ENCODE measurements around the gene SKA2. TPM values are rescaled to one million over a fixed set of nuclear protein-coding genes. Genes with fewer than 3 reads are reported as not detected.
"Not testable (repeated sequence)": the region's sequence is repeated elsewhere in the genome, so short reads cannot be mapped to it uniquely, and the experiment has no call there.

Gene SKA2
- total RNA-seq, 1 experiment from 2014 or later = 91.9 TPM

DNA sequence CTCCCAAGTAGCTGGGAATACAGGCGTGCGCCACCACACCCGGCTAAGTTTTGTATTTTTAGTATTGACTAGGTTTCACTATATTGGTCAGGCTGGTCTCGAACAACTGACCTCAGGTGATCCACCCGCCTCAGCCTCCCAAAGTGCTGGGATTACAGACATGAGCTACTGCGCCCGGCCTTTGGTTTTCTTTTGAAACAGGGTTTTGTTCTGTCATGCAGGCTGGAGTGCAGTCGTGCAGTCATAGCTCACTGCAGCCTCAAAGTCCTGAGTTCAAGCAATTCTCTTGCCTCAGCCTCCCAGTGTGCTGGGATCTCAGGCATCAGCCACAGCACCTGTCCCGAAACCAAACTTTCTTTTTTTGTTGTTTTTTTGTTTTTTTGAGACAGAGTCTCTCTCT is 25.6 kb upstream of the SKA2 start:
- no peak overlapping the region for H3K4ac ChIP-seq (ENCODE audit: low read depth, low read length)
- no peak overlapping the region for H4K5ac ChIP-seq (ENCODE audit: insufficient read length, low read depth, low read length)
- H3K56ac ChIP-seq (ENCODE audit: insufficient read length, low read depth, low read length) = no peak overlapping the region
- no peak overlapping the region for H3K23ac ChIP-seq (ENCODE audit: insufficient read length, low read depth, low read length)
- no peak overlapping the region for H2BK20ac ChIP-seq (ENCODE audit: low read depth, low read length, poor library complexity, severe bottlenecking)
- no peaks in the 10 kb centered on the region for H3K4me1 ChIP-seq (ENCODE audit: insufficient read depth, low read length)
- no peak overlapping the region for H4K8ac ChIP-seq (replicated peaks; ENCODE audit: insufficient read length, low read depth, low read length)
- H2AFZ ChIP-seq (ENCODE audit: low read length) = no peak overlapping the region
- no peak for DNase-seq
- H2AK5ac ChIP-seq (ENCODE audit: insufficient read length, low read length) = no peak overlapping the region
- H3K27ac Mint-ChIP-seq = no peak overlapping the region
- H3K79me1 ChIP-seq (ENCODE audit: insufficient read depth, low read depth, low read length, poor library complexity, severe bottlenecking) = peaks cover 2% of the 10 kb centered on the region
- H3K4me3 Mint-ChIP-seq = no peak overlapping the region
- no peak overlapping the region for H3K4me2 ChIP-seq (ENCODE audit: insufficient read depth, insufficient read length, low read length)
- no peak overlapping the region for H3T11ph ChIP-seq (ENCODE audit: low read length)
- no peak overlapping the region for H3K9ac ChIP-seq (ENCODE audit: extremely low read depth, insufficient read length, low read length)
- no CpG with 5 or more reads among the region's 9 CpGs for WGBS (ENCODE audit: extremely low coverage, insufficient read length, low lambda C conversion rate)
- H2BK12ac ChIP-seq (ENCODE audit: insufficient read length, low read depth, low read length) = no peak overlapping the region
- no peak overlapping the region for H3K18ac ChIP-seq (ENCODE audit: insufficient read length, low read depth, low read length)
- no peak overlapping the region for H2BK15ac ChIP-seq (ENCODE audit: low read depth, low read length)
- TF ChIP-seq, protein P1, sequence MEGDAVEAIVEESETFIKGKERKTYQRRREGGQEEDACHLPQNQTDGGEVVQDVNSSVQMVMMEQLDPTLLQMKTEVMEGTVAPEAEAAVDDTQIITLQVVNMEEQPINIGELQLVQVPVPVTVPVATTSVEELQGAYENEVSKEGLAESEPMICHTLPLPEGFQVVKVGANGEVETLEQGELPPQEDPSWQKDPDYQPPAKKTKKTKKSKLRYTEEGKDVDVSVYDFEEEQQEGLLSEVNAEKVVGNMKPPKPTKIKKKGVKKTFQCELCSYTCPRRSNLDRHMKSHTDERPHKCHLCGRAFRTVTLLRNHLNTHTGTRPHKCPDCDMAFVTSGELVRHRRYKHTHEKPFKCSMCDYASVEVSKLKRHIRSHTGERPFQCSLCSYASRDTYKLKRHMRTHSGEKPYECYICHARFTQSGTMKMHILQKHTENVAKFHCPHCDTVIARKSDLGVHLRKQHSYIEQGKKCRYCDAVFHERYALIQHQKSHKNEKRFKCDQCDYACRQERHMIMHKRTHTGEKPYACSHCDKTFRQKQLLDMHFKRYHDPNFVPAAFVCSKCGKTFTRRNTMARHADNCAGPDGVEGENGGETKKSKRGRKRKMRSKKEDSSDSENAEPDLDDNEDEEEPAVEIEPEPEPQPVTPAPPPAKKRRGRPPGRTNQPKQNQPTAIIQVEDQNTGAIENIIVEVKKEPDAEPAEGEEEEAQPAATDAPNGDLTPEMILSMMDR (conservative IDR thresholded peaks at IDR 0.05) = no peak
- H3K9me3 Mint-ChIP-seq = no peaks in the 10 kb centered on the region
- no peaks in the 10 kb centered on the region for H3K9me3 ChIP-seq (ENCODE audit: control insufficient read depth, low read depth, low read length)
- no peaks in the 10 kb centered on the region; the same call in 1 of the 2 replicates for H3K79me2 ChIP-seq (ENCODE audit: insufficient read depth, low read length)
- H3K36me3 Mint-ChIP-seq (ENCODE audit: insufficient read depth in 1 of 3, low read depth in 3 of 3) = peaks cover 29 to 55% (median 40%) of the 10 kb centered on the region in 3 experiments
- no peak overlapping the region for H2BK5ac ChIP-seq (ENCODE audit: insufficient read length, low read length)
- no peak overlapping the region for H2BK120ac ChIP-seq (ENCODE audit: low read depth, low read length, poor library complexity, severe bottlenecking)
- H3K23me2 ChIP-seq (ENCODE audit: insufficient read length, low read depth, low read length, poor library complexity, severe bottlenecking) = no peaks in the 10 kb centered on the region
- H4K20me1 ChIP-seq (ENCODE audit: control insufficient read depth, insufficient read depth, insufficient read length) = no peaks in the 10 kb centered on the region
- no peak overlapping the region for H4K91ac ChIP-seq (ENCODE audit: insufficient read length, low read depth, low read length)
- H3K27me3 ChIP-seq (ENCODE audit: insufficient read depth, low read length) = no peaks in the 10 kb centered on the region
- no peak overlapping the region for H3K27ac ChIP-seq (ENCODE audit: insufficient read length, low read depth, low read length)
- 0 out of 4 replicates have a peak, but pooled peaks cover 0 to 6% of the 10 kb centered on the region in 2 experiments for H3K4me1 Mint-ChIP-seq
- no peaks in the 10 kb centered on the region for H3K27me3 Mint-ChIP-seq (ENCODE audit: low read depth)
- H3K14ac ChIP-seq (ENCODE audit: insufficient read depth, low read length) = no peak overlapping the region

DNA sequence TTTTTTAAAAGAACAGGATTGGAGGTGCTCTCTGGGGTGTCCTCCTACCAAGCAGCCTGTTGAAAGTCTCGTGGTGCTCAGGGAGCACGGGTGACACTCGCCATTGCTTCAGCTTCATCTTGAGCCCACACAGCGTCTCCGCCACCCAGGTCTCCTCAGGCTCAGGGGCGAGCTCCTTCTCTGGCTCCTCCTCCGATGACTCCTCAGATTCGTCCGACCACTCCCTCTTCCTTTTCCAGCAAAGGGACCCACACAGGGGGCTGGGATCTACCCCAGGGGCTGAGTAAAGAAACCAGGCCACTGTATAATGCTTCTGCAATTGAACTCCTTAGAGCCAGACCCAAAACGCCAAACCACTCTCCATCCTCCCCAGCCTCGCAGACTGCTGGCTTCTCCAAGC is 24.6 kb upstream of the SKA2 start:
- H3K27ac ChIP-seq (ENCODE audit: insufficient read length, low read depth, low read length) = not testable (repeated sequence)
- no CpG with 5 or more reads among the region's 11 CpGs for WGBS (ENCODE audit: extremely low coverage, insufficient read length, low lambda C conversion rate)
- peaks cover 26 to 55% (median 35%) of the 10 kb centered on the region in 3 experiments for H3K36me3 Mint-ChIP-seq (ENCODE audit: insufficient read depth in 1 of 3, low read depth in 3 of 3)

More for the DNA sequence above, 24.6 kb upstream of the SKA2 start:
- H3K9me3 ChIP-seq (ENCODE audit: control insufficient read depth, low read depth, low read length); H3K18ac ChIP-seq (ENCODE audit: insufficient read length, low read depth, low read length); H4K5ac ChIP-seq (ENCODE audit: insufficient read length, low read depth, low read length); H3K9ac ChIP-seq (ENCODE audit: extremely low read depth, insufficient read length, low read length); DNase-seq; H3K27me3 ChIP-seq (ENCODE audit: insufficient read depth, low read length); H2BK20ac ChIP-seq (ENCODE audit: low read depth, low read length, poor library complexity, severe bottlenecking); H2BK15ac ChIP-seq (ENCODE audit: low read depth, low read length); H3K27me3 Mint-ChIP-seq (ENCODE audit: low read depth); H3K79me1 ChIP-seq (ENCODE audit: insufficient read depth, low read depth, low read length, poor library complexity, severe bottlenecking); H3T11ph ChIP-seq (ENCODE audit: low read length); H2BK120ac ChIP-seq (ENCODE audit: low read depth, low read length, poor library complexity, severe bottlenecking); H3K23ac ChIP-seq (ENCODE audit: insufficient read length, low read depth, low read length); H3K79me2 ChIP-seq (ENCODE audit: insufficient read depth, low read length); H3K4ac ChIP-seq (ENCODE audit: low read depth, low read length); H4K8ac ChIP-seq (replicated peaks; ENCODE audit: insufficient read length, low read depth, low read length); H3K4me1 Mint-ChIP-seq; H3K4me2 ChIP-seq (ENCODE audit: insufficient read depth, insufficient read length, low read length); H3K9me3 Mint-ChIP-seq; H2AFZ ChIP-seq (ENCODE audit: low read length); H3K14ac ChIP-seq (ENCODE audit: insufficient read depth, low read length); H3K23me2 ChIP-seq (ENCODE audit: insufficient read length, low read depth, low read length, poor library complexity, severe bottlenecking); H2AK5ac ChIP-seq (ENCODE audit: insufficient read length, low read length); H2BK12ac ChIP-seq (ENCODE audit: insufficient read length, low read depth, low read length); H3K4me3 Mint-ChIP-seq; H3K56ac ChIP-seq (ENCODE audit: insufficient read length, low read depth, low read length); H2BK5ac ChIP-seq (ENCODE audit: insufficient read length, low read length); H4K91ac ChIP-seq (ENCODE audit: insufficient read length, low read depth, low read length); H4K20me1 ChIP-seq (ENCODE audit: control insufficient read depth, insufficient read depth, insufficient read length); H3K4me1 ChIP-seq (ENCODE audit: insufficient read depth, low read length): not testable (repeated sequence)
- peak overlapping the region; percentile 47 to 89 (median 82) for H3K27ac Mint-ChIP-seq

Data from H9 (cell line).